HT1080 (cell line): ENCODE results near the gene CHST11. TPM values are rescaled to one million over a fixed set of nuclear protein-coding genes. Genes with fewer than 3 reads are reported as not detected.

ENCODE experiments used
- DNase-seq: peaks from one replicate; pipeline ENCODE4 v3.0.0-alpha.2; 2015; ENCODE audit warnings: low read depth
- total RNA-seq: library from RNA; depleted of rRNA; stranded (reverse); fragments of >200 nt; shearing (Covaris generic); gene quantifications from 2 replicates; pipeline ENCODE4 v1.2.3, GENCODE V29; 2014

Gene CHST11
- total RNA-seq, 1 experiment from 2014 or later = 54.3 TPM

DNA sequence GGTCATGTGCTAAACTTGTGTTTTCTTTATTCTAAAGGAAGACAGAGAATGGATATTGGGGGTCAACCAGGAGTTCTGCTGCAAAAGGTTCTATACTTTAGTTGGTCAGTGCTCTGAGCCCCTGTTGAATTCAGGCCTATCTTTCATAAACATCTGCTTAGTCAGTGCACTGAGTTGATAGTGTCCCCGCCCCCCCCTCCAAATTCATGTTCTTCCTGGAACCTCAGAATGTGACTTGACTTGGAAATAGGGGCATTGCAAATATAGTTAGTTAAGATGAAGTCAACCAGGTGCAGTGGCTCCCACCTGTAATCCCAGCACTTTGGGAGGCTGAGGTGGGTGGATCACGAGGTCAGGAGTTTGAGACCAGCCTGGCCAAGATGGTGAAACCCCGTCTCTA, 23.3 kb downstream of the CHST11 start:
- DNase-seq = no peak

DNA sequence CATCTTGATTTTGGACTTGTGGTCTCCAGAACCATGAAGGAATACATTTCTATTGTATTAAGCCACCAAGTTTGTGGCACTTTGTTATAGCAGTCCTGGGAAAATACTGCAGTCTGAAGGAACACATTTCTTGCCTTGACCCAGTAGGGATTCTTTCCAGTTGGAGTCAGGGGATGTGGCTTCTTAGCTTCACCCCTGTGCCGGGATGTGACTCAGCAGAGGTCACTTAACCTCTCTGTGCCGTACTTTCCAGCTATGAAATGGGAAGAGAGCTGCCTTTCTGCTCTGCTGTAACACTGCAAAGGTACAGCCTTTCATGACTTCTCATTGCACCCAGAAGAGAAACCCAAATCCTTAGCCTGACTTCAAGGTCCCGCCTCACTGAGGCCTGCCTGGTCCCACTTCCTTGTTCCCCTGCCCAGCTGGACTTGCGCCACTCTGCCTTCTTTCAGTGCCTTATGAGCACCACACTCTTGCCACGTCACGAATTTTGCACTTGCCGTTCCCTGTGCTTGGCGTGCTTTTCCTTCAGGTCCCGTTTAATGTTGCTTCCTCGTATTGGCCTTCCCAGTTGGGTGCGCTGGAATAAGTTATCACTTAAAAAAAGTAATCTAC, 24.2 kb downstream of the CHST11 start:
- DNase-seq = peak; percentile 93

DNA sequence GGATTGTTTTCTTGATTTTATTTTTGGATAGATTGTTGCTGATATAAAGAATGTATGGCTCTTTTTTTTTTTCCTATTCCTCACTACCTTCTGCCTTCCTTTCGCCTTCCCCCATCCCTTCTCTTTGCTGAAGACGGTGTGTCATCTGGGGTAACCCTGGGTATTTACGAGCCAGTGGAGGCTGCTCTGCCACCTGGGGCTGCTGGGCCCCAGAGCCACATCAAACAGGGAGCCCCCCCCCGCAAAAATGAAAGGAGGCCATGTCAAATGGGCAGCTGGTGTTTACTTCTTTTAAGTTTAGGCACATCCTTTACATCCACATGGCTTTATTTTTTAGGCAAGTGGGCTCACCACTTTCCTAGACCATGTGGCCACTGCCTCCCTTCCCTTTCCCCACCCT, 25.4 kb downstream of the CHST11 start:
- DNase-seq = no peak

GRCh38 chr12:104482748-104483147, 26.0 kb downstream of the CHST11 start:
- no peak for DNase-seq

DNA sequence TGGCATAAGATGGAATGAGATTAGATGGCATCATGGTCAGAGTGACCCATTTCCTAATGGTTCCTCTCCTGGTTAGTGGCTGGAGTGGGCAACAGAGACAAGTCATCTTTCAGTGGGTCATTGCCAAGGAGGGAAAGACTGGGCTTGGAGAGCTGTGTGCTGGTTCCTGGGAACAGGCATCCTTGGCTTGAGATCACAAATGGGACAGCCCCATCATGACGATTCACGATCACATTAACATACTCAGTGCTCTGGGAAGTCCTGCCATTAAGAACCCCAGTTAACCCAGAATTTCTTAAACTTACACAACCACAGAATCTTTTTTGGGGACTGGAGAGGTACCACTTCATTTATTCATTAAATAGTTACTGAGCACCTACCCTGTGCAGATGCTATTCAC, 27.3 kb downstream of the CHST11 start:
- DNase-seq = no peak

- no peak for DNase-seq
These were observed 29.1 kb downstream of the CHST11 start for GRCh38 chr12:104485651-104486362.

- DNase-seq = no peak
These were observed 29.6 kb downstream of the CHST11 start for GRCh38 chr12:104486363-104486750.

DNA sequence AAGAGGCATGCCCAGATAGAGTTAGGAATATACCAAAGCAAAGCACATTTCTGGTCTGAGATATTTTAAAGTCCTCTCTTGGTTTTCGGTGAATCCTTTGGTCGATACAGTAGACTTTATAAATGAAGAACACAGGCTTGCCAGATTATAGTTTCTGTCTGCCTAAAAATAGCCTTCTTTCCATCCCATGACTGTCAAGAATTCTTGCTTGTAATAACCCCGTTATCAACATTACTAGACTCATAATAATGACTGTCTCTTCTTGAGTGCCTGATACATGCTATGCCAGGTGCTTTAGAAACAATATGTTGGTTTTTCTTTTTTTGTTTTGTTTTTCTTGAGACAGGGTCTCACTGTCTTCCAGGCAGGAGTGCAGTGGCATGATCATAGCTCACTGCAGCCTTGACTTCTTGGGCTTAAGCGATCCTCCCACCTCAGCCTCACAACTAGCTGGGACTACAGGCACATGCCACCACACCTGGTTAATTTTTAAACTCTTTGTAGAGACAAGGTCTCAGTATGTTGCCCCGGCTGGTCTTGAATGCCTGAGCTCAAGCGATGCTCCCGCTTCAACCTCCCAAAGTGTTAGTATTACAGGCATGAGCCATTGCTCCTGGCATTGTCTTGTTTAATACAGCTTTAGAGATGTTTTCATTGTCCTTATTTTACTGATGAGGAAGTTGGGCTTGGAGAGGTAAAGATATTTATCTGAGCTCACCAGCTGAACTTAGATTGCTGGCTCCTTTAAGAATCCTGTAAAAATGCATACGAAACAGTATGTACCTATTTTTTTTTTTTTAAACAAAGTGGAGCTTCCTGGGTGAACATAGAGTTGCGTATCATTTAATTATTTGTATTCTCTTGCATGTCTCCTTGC, 30.4 kb downstream of the CHST11 start:
- DNase-seq = no peak

DNA sequence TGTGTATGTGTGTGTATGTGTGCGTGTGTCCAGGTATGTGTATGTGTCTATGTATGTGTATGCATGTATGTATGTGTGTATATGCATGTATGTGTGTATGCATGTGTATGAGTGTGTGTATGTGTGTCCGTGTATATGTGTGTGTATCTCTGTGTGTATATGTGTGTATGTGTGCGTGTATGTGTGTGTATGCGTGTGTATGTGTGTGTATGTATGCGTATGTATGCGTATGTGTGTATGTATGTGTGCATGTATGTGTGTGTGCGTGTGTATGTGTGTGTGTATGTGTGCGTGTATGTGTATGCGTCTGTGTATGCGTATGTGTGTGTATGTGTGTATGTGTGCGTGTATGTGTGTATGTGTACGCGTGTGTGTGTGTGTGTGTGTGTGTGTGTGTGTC, 31.6 kb downstream of the CHST11 start:
- DNase-seq = no peak

- no peak for DNase-seq
These were observed 33.4 kb downstream of the CHST11 start for GRCh38 chr12:104490186-104490585.

- no peak for DNase-seq
These were observed 34.1 kb downstream of the CHST11 start for GRCh38 chr12:104490850-104491249.

- no peak for DNase-seq
These were observed 36.7 kb downstream of the CHST11 start for GRCh38 chr12:104493496-104493895.

- no peak for DNase-seq
These were observed 37.5 kb downstream of the CHST11 start for GRCh38 chr12:104494137-104494792.

- DNase-seq = no peak
These were observed 38.0 kb downstream of the CHST11 start for GRCh38 chr12:104494793-104495158.

DNA sequence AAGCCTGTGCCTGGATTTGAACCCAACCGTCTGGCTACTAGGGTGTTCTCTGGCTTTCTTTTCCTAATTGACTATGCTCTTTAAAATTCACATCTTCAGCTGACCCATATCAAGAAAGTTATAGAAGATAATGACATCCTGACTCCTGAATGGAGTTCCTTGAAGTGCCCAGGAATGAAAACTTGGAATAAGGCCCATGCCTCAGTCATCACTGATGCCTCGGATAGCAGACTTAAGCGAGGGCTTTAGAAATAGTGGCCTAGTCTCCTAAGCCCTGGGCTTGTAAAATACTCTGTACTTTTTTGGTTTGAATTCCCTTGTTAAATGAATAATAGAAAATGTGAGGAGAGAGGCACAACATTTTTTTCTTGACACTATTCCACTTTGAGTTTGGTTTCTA, 39.0 kb downstream of the CHST11 start:
- DNase-seq = no peak

GRCh38 chr12:104496336-104496735, 39.6 kb downstream of the CHST11 start:
- no peak for DNase-seq

DNA sequence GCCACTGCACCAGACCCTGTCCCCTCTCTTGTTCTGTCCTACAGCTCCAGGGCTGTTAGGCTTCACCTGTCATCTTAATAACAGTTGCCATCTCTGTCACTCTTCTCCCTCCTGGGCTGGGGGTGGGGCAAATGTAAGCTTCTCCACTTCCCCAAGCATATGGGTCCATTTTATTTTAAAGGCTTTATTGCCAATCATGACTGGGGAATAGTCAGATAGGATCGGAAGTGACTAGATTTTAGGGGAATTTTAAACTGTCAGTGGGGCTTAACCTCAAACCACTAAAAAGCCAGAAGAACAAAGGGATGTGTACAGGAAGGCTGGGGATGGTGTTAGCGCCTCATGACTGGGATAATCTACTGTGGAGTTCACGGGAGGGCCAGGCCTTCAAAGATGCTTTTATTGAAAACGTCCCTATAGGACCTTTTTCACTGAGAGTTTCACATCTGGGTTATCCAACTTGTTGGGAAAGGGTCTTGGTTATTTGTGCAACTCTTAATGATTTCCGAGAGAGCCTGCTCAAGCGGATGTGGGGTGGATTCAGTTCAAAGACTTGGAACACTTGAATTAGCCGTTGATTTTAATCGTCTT, 41.6 kb downstream of the CHST11 start:
- DNase-seq = peak; percentile 95

DNA sequence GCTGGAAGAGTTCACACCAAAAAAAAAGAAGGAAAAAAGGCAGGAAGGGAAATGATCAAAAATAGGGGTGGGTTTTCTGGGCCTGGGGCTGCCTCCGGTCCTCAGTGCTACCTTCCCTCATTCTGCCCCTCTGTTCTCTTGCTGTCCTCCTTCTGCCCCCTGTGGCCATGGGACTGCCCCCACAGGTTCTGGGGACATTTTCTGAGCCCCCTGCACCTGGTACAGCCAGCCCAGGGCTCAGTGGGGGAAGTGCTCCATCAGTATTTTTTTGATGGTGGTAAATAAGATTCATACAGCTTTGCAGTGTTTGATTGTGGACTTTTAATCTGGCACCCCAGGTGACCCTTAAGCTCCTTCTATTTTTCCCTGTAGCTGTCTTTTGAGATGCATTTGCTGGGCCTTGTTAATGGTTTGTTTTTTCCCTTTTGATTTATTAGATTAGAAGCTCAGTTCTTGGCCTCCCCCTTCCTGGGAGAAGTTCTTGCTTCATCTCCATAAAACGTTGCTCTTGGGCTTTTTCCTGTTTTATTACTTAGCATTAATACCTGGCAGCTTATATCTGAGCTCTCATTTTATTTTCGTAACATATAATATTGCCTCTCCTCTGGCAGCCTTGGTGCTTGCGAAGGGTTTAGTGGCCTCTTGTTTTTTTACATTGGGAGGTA, 43.1 kb downstream of the CHST11 start:
- DNase-seq = no peak

DNA sequence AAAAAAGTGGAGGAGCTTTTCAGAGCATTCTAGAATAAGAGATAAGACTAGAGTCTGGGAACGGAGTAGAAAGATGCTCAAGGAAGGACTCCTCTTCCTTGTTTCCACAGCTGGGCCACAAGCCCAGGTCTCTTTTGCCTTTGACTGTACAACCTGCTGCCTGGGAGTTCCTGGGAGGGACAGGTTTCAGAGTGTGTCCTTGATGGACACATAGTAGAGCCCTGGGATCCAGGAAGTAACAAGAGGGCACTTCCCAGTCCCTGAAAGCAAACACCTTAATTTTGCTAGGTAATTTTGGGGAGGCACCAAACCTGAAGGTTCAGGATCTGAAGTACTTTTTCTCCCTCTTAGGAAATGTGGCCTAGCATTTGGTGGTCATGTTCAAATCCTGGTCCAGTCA, 44.4 kb downstream of the CHST11 start:
- no peak for DNase-seq

DNA sequence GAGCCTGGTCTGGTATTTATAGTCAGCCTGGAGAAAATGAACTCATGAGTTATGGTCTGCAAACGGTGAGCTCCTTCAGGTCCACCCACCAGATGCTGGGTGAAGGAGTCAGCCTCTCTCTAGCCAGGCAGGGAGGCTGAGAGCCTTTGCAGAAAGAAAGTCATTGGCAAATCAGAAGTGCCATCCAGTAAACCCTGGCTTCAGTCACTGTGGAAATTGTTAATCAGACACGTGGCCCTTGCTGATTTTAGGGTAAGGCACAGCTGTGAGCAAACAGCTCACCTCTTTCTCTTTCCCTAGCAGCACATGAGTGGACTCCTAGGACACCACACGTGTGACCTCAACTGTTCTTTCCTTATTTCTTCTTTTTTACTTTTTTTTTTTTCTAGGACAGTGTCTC, 44.9 kb downstream of the CHST11 start:
- DNase-seq = no peak

DNA sequence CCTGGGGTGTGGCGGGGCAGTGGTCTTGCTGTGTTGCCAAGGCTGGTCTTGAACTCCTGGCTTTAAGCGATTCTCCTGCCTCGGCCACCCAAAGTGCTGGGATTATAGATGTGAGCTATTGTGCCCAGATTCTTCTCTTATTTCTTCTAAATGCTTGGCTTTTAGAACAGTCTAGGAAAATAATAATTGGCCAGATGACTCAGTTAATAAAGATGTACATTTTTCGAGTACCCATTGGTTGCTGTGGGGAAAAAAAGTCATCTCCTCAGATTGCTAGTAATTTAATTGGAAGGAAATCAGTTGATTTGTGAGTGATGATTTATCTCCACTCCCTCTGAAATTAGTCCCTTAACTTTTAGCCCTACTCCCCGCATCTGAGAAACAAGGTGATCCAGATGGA, 45.5 kb downstream of the CHST11 start:
- no peak for DNase-seq
